RKO (cell line): ENCODE measurements around the gene TRNAU1AP.
"Not testable (repeated sequence)": the region's sequence is repeated elsewhere in the genome, so short reads cannot be mapped to it uniquely, and the experiment has no call there.

ENCODE experiments used
- DNase-seq: peaks from one replicate; pipeline ENCODE4 v3.0.0-alpha.2; 2016; ENCODE audit warnings: low spot score

TRNAU1AP gene

DNA sequence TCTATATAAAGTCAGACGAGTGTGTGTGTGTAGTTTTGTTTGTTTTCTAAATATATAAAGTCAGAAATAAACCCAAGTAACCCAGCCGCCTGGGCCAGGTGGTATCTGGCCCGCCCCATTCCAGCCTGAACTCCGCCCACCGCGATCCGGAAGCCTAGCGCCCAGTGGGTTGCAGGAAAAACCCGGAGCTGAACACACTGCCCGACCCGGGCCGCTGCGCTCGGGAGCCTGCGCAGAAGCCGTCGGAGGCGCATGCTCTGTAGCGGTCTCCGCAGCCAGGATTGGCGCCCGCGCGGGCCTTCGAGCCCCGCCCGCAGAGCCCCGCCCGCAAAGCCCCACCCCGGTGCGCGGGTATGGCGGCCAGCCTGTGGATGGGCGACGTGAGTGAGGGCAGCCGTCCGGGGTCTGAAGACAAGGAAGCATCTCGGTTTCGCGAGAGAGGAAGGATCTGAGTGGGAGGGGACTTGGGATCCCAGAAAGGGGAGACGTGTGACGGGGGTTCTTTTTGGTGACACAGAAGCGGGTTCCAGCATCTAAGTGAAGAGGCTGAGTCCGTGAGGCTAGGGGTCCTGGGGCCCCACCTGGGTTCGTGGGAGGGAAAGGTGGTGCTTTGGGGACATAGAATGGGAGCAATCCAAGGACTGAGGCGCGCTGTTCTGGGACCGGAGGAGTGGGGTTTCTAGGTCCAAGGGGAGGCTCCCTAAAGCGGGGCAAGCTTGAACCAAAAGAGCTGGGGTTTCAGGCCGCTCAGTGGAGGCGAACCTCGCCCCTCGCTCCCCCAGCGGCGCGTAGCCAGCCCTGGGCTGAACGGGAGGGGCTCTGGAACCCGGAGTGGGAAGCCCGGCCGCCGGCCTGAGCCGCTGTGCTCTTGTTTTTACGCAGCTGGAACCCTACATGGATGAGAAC lies at the start of gene TRNAU1AP:
TRNAU1AP (plus strand) TSS at position 328 of the 906 bp plus-strand sequence; CDS start at position 354, 26 bp downstream.
- DNase-seq = peak; percentile 96

GRCh38 chr1:28503117-28503516 lies 49.8 kb upstream of the TRNAU1AP start:
- DNase-seq = no peak

- peak; percentile 98 for DNase-seq
These were observed 47.3 kb upstream of the TRNAU1AP start, which contains the start of gene RCC1 for GRCh38 chr1:28505406-28506187. Gene RCC1 (plus strand): TSS chr1:28506043. CDS start chr1:28529867, 23,824 bp downstream.

DNA sequence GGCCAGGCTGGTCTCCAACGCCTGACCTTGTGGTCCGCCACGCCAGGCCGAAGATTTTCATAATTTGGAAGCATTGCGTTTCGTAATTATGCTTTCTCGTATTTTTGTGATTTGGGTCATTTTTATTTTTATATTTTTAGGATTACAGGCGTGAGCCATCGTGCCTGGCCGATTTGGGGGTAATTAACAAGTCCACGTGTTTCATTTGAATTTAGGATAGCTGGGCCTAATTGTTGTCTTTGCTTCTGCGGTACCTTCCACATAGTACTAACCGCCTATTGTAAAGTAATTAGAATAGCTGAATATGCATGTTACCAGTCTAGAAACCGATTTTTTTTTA lies 46.0 kb upstream of the TRNAU1AP start:
- DNase-seq = no peak

- DNase-seq = no peak
These were observed 45.6 kb upstream of the TRNAU1AP start for GRCh38 chr1:28507247-28507645.

DNA sequence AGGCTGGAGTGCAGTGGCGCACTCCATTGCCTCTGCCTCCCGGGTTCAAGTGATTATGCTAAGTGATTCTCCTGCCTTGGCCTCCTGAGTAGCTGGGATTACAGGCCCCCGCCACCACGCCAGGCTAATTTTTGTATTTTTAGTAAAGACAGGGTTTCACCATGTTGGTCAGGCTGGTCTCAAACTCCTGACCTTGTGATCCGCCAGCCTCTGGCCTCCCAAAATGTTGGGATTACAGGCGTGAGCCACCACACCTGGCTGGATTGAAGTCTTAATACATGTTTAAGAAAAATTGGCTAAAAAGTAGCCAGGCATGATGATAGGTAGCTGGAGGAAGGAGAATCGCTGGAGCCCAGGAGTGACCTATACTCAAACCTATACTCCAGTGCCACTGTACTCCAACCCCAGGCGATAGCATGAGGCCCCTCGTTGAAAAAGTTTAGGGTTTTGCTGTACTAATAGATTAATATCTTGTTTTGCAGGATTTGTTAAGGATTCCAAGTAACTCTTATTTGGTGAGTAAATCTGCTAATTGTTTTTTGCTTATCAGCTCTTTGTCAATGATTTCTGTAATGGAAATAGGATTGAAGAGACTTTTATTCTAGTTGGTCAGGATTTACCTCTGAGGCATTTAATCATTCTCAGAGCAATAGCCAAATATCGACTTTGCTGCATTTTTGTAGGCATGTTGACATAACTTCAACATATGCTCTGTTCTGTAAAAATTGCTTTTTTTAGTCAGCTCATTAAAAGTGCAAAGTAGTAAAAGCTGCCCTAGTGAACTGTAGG lies 45.0 kb upstream of the TRNAU1AP start:
- peak; percentile 39 for DNase-seq

- DNase-seq = peak; percentile 40
These were observed 44.5 kb upstream of the TRNAU1AP start for GRCh38 chr1:28508435-28508754.

DNA sequence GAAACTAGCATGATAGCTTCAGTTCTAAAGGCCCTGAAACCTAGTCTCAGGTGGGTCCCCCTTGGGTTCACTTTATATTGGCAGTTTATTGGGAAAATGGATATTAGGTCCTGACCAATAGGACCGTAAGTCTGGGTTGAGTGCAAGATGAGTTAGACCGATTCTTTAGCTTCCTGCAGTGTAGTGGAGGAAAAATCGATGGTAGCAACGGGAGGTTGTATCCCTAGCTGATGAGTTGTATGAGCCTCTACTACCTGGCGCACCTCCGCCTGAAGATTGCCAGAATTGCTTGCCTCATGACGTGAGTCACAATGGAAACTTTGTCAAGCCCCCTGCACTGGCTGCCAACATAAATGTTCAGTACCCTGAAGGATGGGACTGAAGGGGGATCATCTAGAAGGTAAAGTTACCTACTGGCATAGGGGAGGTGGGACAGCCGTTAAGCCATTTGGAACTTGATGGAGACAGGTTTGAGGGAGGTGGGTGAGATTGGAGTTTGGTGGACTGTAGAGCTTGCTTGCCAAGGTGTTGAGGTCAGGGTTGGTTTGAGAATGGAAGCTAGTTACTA lies 43.1 kb upstream of the TRNAU1AP start:
- DNase-seq = peak; percentile 88

DNA sequence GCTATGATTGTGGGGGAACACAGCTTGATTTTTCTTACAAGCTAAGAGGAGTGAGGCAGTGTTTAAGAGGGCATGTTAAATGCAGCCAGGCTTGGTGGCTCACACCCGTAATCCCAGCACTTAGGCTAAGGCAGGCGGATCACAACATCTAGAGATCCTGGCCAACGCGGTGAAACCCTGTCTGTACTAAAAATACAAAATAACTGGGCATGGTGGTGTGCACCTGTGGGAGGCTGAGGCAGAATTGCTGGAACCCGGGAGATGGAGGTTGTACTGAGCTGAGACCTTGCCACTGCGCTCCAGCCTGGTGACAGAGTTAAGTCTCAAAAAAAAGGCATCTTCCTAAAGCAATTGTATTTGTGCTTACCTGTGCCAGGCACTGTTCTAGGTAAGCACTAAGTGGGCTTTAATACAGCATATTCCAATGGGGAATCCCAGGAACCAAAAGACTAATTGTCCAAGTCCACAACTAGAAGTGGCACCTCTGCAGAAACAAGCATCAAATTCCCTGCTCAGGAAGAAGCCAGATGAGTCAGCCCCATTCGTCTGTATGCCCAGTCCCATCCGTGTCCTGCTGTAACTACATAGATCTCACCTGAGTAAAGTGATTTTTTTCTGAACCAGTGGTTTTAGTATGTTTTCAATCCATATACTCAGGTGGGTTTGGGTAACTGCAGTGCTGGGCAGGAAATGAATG lies 42.5 kb upstream of the TRNAU1AP start:
- peak; percentile 85 for DNase-seq

GRCh38 chr1:28510970-28511440 lies 41.9 kb upstream of the TRNAU1AP start:
- DNase-seq = no peak

DNA sequence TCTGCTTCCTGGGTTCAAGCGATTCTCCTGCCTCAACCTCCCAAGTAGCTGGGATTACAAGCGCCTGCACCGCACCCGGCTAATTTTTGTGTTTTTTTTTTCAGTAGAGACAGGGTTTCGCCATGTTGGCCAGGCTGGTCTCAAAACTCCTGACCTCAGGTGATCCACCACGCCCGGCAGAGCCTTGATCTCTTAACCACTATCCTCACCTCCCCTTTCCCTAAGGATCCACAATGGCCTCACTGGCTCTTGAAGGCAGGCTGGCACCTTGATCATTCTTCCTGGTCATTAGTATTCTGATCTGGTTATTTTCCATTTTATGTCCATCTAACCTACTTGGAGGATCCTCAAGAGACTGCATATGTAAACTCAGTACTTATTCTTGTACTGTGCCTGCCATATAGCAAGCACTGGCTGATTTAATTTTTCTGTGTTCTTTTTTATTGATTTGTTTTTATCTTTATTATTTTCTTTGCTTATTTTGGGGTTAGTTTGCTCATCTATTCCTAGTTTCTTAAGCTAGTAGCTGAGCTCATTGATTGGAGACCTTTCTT lies 40.8 kb upstream of the TRNAU1AP start:
- DNase-seq = no peak

DNA sequence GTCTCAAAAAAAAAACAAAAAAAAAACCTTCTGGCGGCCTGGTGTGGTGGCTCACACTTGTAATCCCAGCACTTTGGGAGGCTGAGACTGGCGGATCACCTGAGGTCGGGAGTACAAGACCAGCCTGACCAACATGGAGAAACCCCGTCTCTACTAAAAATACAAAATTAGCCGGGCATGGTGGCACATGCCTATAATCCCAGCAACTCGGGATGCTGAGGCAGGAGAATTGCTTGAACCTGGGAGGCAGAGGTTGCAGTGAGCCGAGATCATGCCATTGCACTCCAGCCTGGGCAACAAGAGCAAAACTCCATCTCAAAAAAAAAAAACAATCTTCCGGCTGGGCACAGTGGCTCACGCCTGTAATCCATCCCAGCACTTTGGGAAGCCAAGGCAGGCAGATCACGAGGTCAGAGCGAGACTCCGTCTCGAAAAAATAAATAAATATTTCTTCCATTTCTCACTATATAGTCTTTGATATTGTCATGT lies 38.4 kb upstream of the TRNAU1AP start:
- DNase-seq = not testable (repeated sequence)

GRCh38 chr1:28516518-28516956 lies 36.3 kb upstream of the TRNAU1AP start:
- DNase-seq = no peak

DNA sequence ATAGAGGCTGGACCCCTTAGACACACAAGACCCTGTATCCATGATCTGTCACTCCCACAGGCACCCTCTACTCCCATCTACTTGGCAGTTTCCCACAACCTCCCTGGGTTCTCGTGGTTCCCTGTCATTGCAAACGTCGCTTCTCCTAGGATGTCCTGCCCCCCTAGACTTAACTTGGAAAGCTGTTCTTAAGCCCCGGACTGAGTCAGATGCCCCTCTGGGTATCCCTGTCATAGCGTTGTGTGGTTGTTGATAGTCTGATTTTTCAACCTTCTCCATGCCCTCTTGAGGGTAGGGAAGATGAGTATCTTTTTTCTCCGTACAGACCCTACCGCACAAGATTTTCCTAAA lies 35.3 kb upstream of the TRNAU1AP start:
- DNase-seq = no peak

GRCh38 chr1:28518000-28518744 lies 34.7 kb upstream of the TRNAU1AP start:
- peak; percentile 90 for DNase-seq

DNA sequence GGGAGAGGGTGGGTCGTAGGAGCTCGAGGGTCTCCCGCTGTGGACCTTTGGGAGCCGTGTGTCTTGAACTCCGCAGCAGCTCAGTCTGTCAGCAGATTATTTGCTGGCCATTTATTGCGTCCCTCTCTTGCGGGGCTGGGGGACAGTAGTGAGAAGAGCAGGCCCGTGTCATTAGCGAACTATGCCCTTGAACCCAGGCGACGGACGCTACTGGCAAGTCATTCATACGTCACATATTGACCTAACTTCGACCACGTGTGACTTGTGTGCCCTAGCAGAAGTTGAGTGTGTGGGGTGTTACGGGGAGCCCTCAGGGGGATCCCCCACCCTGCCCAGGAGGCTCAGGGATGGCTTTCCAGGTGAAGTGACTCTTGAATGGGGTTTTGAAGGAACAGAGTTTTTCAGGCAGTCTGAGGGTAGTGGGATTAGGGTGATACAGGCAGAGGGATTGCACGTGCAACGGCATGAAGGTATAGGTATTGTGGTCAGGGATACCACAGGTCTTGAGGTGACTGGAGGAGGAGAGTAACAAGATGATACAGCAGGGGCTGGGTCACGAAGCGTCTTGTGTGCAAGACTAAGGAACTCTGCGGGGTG lies 34.0 kb upstream of the TRNAU1AP start:
- peak; percentile 83 for DNase-seq

DNA sequence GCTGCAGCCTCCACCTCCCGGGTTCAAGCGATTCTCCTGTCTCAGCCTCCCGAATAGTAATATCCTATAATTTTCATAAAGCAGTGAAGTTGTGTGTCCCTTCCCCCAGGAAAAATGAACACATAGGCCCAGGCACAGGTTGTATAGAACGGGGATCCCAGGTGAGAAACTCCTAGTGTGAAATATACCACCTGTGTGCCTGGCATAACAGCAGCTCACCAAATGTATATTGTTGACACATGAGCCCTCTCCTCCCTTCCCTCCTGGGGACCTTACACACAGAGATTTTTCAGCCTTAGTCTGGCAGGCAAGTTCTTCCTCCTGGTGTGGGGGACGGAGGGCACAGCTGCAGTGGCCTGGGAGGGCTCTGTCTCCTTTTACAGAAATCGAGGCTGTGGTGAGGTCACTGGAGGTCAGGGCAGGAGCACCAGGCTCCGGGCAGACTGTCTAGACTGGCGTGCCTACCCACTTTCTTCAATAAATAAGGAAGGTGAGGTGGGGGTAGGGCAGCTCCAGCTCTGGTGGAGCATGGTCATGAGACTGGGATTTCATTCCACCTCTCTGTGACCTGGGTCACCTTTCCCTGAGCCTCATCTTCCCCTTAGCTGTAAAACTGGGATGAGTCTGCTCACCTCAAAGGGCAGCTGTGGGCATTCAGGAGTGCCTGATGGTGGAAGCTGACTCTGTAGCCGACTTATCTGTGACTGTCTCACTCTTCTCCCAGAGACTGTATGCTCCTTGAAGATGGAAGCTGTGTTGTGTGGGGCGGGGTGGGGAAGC lies 32.7 kb upstream of the TRNAU1AP start:
- no peak for DNase-seq

GRCh38 chr1:28520796-28521195 lies 32.1 kb upstream of the TRNAU1AP start:
- not testable (repeated sequence) for DNase-seq
